ENCODE measurements around the gene EFNB2. TPM values are rescaled to one million over a fixed set of nuclear protein-coding genes. Genes with fewer than 3 reads are reported as not detected.
A peak's percentile ranks its signal among the peaks of the same experiment; 100 is the strongest.

Gene EFNB2
- total RNA-seq, 4 donors from 2014 or later: 46.8 to 84.2 (median 77.6) TPM

GRCh38 chr13:106479929-106480328 lies 55.5 kb downstream of the EFNB2 start:
- Histone ChIP-seq H3K27me3 (no peaks in the 10 kb centered on the region), H3K9me3 (no peaks in the 10 kb centered on the region), H3K36me3 (no peaks in the 10 kb centered on the region), H3K27ac (no peak overlapping the region), H3K4me1 (peaks cover 4 to 23% (median 11%) of the 10 kb centered on the region in 4 donors), H3K4me3 (no peak overlapping the region)
- WGBS, 2 donors (ENCODE audit: low coverage in 1 of 2): 91 to 94% methylated on average over 14 to 15 of the region's 15 CpGs
- intact Hi-C loops (cut with DNase I; ENCODE audit: low total_unique reads) (no loop called here), in situ Hi-C loops (cut with MboI; ENCODE audit: low pct_ligation_motif_present in 1 of 4, low pct_unique_long_range_greater_than_20kb in 1 of 4, low sequenced_read_pairs in 3 of 4) (no loop called here)
- TF ChIP-seq EP300 (IDR thresholded peaks at IDR 0.05; ENCODE audit: low read depth) (no peak), POLR2A (IDR thresholded peaks at IDR 0.05) (no peak), POLR2AphosphoS5 (IDR thresholded peaks at IDR 0.05) (no peak), CTCF (IDR thresholded peaks at IDR 0.05) (no peak)
- DNase-seq: no peak

- in situ Hi-C loops (cut with MboI; ENCODE audit: low pct_ligation_motif_present in 1 of 4, low pct_unique_long_range_greater_than_20kb in 1 of 4, low sequenced_read_pairs in 3 of 4) (no loop called here), intact Hi-C loops (cut with DNase I; ENCODE audit: low total_unique reads) (no loop called here)
- Histone ChIP-seq H3K36me3 (no peaks in the 10 kb centered on the region), H3K4me3 (no peak overlapping the region), H3K4me1 (peaks cover 4 to 24% (median 11%) of the 10 kb centered on the region in 4 donors), H3K27me3 (no peaks in the 10 kb centered on the region), H3K27ac (no peak overlapping the region), H3K9me3 (no peaks in the 10 kb centered on the region)
- TF ChIP-seq POLR2AphosphoS5 (IDR thresholded peaks at IDR 0.05) (no peak), CTCF (IDR thresholded peaks at IDR 0.05) (no peak), EP300 (IDR thresholded peaks at IDR 0.05; ENCODE audit: low read depth) (no peak), POLR2A (IDR thresholded peaks at IDR 0.05) (no peak)
- no peak for DNase-seq
- WGBS, 2 donors (ENCODE audit: low coverage in 1 of 2): 90 to 92% methylated on average over 2 to 7 of the region's 7 CpGs
Measured at GRCh38 chr13:106478116-106478515, 57.3 kb downstream of the EFNB2 start.

GRCh38 chr13:106477303-106477702 lies 58.2 kb downstream of the EFNB2 start:
- Histone ChIP-seq H3K27me3 (no peaks in the 10 kb centered on the region), H3K4me1 (peaks cover 4 to 31% (median 16%) of the 10 kb centered on the region in 4 donors), H3K4me3 (no peak overlapping the region), H3K36me3 (no peaks in the 10 kb centered on the region), H3K27ac (peak overlapping the region in 1 of 4 donors; percentile 65), H3K9me3 (no peaks in the 10 kb centered on the region)
- in situ Hi-C loops (cut with MboI; ENCODE audit: low pct_ligation_motif_present in 1 of 4, low pct_unique_long_range_greater_than_20kb in 1 of 4, low sequenced_read_pairs in 3 of 4) (no loop called here), intact Hi-C loops (cut with DNase I; ENCODE audit: low total_unique reads) (no loop called here)
- peak; percentile 35 for DNase-seq
- WGBS, 2 donors (ENCODE audit: low coverage in 1 of 2): 52 to 67% methylated on average over 5 of the region's 5 CpGs
- TF ChIP-seq POLR2A (IDR thresholded peaks at IDR 0.05) (no peak), POLR2AphosphoS5 (IDR thresholded peaks at IDR 0.05) (peak in 1 of 3 donors; percentile 37)

- H3K36me3 ChIP-seq: no peaks in the 10 kb centered on the region
- peaks cover 4 to 36% (median 19%) of the 10 kb centered on the region in 4 donors for H3K4me1 ChIP-seq
- DNase-seq: no peak
- H3K27me3 ChIP-seq: no peaks in the 10 kb centered on the region
- H3K9me3 ChIP-seq: no peaks in the 10 kb centered on the region
- no peak overlapping the region for H3K4me3 ChIP-seq
- 33 to 36% methylated on average over 3 of the region's 3 CpGs for WGBS, 2 donors (ENCODE audit: low coverage in 1 of 2)
- TF ChIP-seq CTCF (IDR thresholded peaks at IDR 0.05) (no peak), POLR2AphosphoS5 (IDR thresholded peaks at IDR 0.05) (no peak), POLR2A (IDR thresholded peaks at IDR 0.05) (no peak)
- H3K27ac ChIP-seq: peak overlapping the region; percentile 43 to 65 (median 60)
- in situ Hi-C loops (cut with MboI; ENCODE audit: low pct_ligation_motif_present in 1 of 4, low pct_unique_long_range_greater_than_20kb in 1 of 4, low sequenced_read_pairs in 3 of 4): no loop called here
- intact Hi-C loops (cut with DNase I; ENCODE audit: low total_unique reads): no loop called here
Measured at GRCh38 chr13:106475852-106476251, 59.6 kb downstream of the EFNB2 start.

DNA sequence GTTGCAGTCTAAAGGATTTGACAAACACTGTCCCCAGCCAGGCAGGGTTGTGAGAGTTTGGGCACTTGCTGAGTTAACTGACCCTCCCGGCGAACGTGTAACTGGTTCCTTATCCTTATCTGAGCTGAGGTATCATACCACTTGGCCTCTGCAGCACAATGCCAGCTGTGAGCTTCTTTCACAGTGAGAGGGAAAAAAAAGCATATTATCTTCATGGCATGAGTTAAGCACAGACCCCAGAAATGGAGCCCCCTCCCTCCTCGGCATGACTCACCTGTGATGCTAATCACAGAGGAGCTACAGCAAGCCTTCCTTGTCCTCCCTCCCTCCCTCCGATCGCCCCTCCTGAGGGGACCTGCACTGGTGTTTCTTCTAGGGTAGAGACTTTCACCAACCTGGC lies 60.5 kb downstream of the EFNB2 start:
- DNase-seq: no peak
- WGBS, 2 donors (ENCODE audit: low coverage in 1 of 2): 63% methylated on average over 6 of the region's 6 CpGs; no CpG with 5 or more reads in 1 of the 2 donors
- intact Hi-C loops (cut with DNase I; ENCODE audit: low total_unique reads) (no loop called here), in situ Hi-C loops (cut with MboI; ENCODE audit: low pct_ligation_motif_present in 1 of 4, low pct_unique_long_range_greater_than_20kb in 1 of 4, low sequenced_read_pairs in 3 of 4) (no loop called here)
- Histone ChIP-seq H3K36me3 (no peaks in the 10 kb centered on the region), H3K27me3 (no peaks in the 10 kb centered on the region), H3K4me3 (no peak overlapping the region), H3K27ac (peak overlapping the region in 2 of 4 donors; percentile 64 to 65), H3K9me3 (no peaks in the 10 kb centered on the region), H3K4me1 (peaks cover 4 to 36% (median 19%) of the 10 kb centered on the region in 4 donors)
- TF ChIP-seq CTCF (IDR thresholded peaks at IDR 0.05) (no peak), POLR2A (IDR thresholded peaks at IDR 0.05) (no peak), EP300 (IDR thresholded peaks at IDR 0.05; ENCODE audit: low read depth) (no peak), POLR2AphosphoS5 (IDR thresholded peaks at IDR 0.05) (no peak)
